H1 (cell line): ENCODE data around the gene AIF1L. TPM values are rescaled to one million over a fixed set of nuclear protein-coding genes. Genes with fewer than 3 reads are reported as not detected.

Source experiments
- ATF2 ChIP-seq: IDR thresholded peaks from 2 replicates; pipeline ENCODE4 v1.6.1; 2012; ENCODE audit warnings: low read length, inconsistent platforms
- BCL11A ChIP-seq, 2 experiments: IDR thresholded peaks; one replicate each; pipeline ENCODE4 v1.6.1; 2011; ENCODE audit warnings: low read depth in 2 of 2, low read length in 2 of 2, mild to moderate bottlenecking in 2 of 2
- BRCA1 ChIP-seq: IDR thresholded peaks from 2 replicates; pipeline ENCODE4 v1.6.1; 2012; ENCODE audit warnings: low read depth, low read length, improper control_type of control experiment
- CBX5 ChIP-seq: fragments of 300-800, 300-1000 bp; sonication (generic); IDR thresholded peaks from 2 replicates; pipeline ENCODE4 v1.7.1; 2016; ENCODE audit warnings: antibody characterized with exemption, low read length, low read depth
- CHD1 ChIP-seq: IDR thresholded peaks from 2 replicates; pipeline ENCODE4 v1.6.1; 2012; ENCODE audit warnings: low read depth, low read length, improper control_type of control experiment
- CREB1 ChIP-seq: IDR thresholded peaks from 2 replicates; pipeline ENCODE4 v1.6.1; 2012; ENCODE audit warnings: inconsistent platforms
- EP300 ChIP-seq, 2 experiments: IDR thresholded peaks; 1 replicate in 1 of 2; 2 replicates in 1 of 2; pipeline ENCODE4 v1.6.1; 2011 to 2012; ENCODE audit warnings: low read depth in 2 of 2, low read length in 2 of 2, mild to moderate bottlenecking in 2 of 2, borderline replicate concordance in 1 of 2, inconsistent platforms in 1 of 2, moderate library complexity in 1 of 2
- GTF2F1 ChIP-seq: IDR thresholded peaks from 2 replicates; pipeline ENCODE4 v1.6.1; 2012; ENCODE audit warnings: low read depth, low read length, improper control_type of control experiment, borderline replicate concordance
- HDAC2 ChIP-seq, 2 experiments: fragments of 300-600 bp in 1 of 2; sonication (generic) in 1 of 2; IDR thresholded peaks; 2 replicates each; pipeline ENCODE4 v1.6.1; 2011 to 2012; ENCODE audit warnings: low read depth in 2 of 2, low read length in 2 of 2, mild to moderate bottlenecking in 2 of 2, moderate library complexity in 2 of 2, borderline replicate concordance in 1 of 2, inconsistent platforms in 1 of 2
- KDM4A ChIP-seq: IDR thresholded peaks from one replicate; pipeline ENCODE4 v1.7.1; 2012; ENCODE audit warnings: low read depth, mild to moderate bottlenecking, moderate library complexity, low read length, inconsistent platforms; ENCODE audit not compliant: severe bottlenecking
- NRF1 ChIP-seq: IDR thresholded peaks from 2 replicates; pipeline ENCODE4 v1.6.1; 2011; ENCODE audit warnings: mild to moderate bottlenecking, low read depth, low read length, improper control_type of control experiment
- PHF8 ChIP-seq: fragments of 200-600 bp; sonication (generic); conservative IDR thresholded peaks from 2 replicates; pipeline ENCODE4 v1.7.1; 2012; ENCODE audit warnings: low read depth, mild to moderate bottlenecking, inconsistent platforms, low read length, moderate library complexity
- POLR2A ChIP-seq, 2 experiments: IDR thresholded peaks; 1 replicate in 1 of 2; 2 replicates in 1 of 2; pipeline ENCODE4 v1.6.1; 2011; ENCODE audit warnings: low read depth in 2 of 2, low read length in 2 of 2, mild to moderate bottlenecking in 2 of 2; ENCODE audit errors: control extremely low read depth in 1 of 2
- RXRA ChIP-seq: IDR thresholded peaks from 2 replicates; pipeline ENCODE4 v1.6.1; 2011; ENCODE audit warnings: low read depth, mild to moderate bottlenecking, low read length, moderate library complexity; ENCODE audit not compliant: insufficient read depth
- SP4 ChIP-seq: IDR thresholded peaks from 2 replicates; pipeline ENCODE4 v1.6.1; 2012; ENCODE audit warnings: low read length, inconsistent platforms
- SUZ12 ChIP-seq: fragments of 200-600 bp; sonication (generic); IDR thresholded peaks from 2 replicates; pipeline ENCODE4 v1.6.1; 2012; ENCODE audit warnings: mild to moderate bottlenecking, inconsistent platforms, low read length, moderate library complexity, mixed read lengths
- TAF1 ChIP-seq: IDR thresholded peaks from 2 replicates; pipeline ENCODE4 v1.6.1; 2011; ENCODE audit warnings: mild to moderate bottlenecking, low read depth, low read length
- TAF7 ChIP-seq: optimal IDR thresholded peaks from 2 replicates; pipeline ENCODE3; 2011; ENCODE audit warnings: low read depth, mild to moderate bottlenecking, inconsistent platforms, low read length, moderate library complexity, borderline replicate concordance
- TBP ChIP-seq: IDR thresholded peaks from 2 replicates; pipeline ENCODE4 v1.6.1; 2011; ENCODE audit warnings: low read depth, low read length, improper control_type of control experiment
- TCF12 ChIP-seq: IDR thresholded peaks from 2 replicates; pipeline ENCODE4 v1.6.1; 2011; ENCODE audit warnings: low read depth, mild to moderate bottlenecking, low read length
- YY1 ChIP-seq: IDR thresholded peaks from 2 replicates; pipeline ENCODE4 v1.6.1; 2011; ENCODE audit warnings: low read depth, mild to moderate bottlenecking, low read length
- polyA plus RNA-seq, 7 experiments: library from polyadenylated mRNA; depleted of rRNA in 3 of 7; stranded (reverse) in 5 of 7; unstranded in 2 of 7; fragments of >200 nt in 5 of 7; fragments of 200-250 nt in 2 of 7; gene quantifications; 1 replicate in 5 of 7; 2 replicates in 1 of 7; 4 replicates in 1 of 7; pipeline versions ENCODE4 v1.2.1 to v1.2.3, GENCODE V29; 2011 to 2013; ENCODE audit warnings: missing spikeins in 2 of 7, mixed read lengths in 2 of 7
- total RNA-seq: library from RNA; stranded (reverse); fragmentation: NEBNext Ultra II Directional; extraction: Animal tissue kit (Norgen Biotek cat#: 25700); gene quantifications from 2 replicates; pipeline ENCODE4 v1.2.1, GENCODE V29; 2021
- TF ChIP-seq, protein P1 (sequence below): IDR thresholded peaks from 2 replicates; pipeline ENCODE4 v1.6.1; 2011; ENCODE audit warnings: low read length, improper control_type of control experiment

Gene AIF1L
- total and polyA plus RNA-seq, 2 of the 8 experiments (the other 6 are each of a cell fraction or from before 2014, with no cell fraction given): 70.7 to 149 TPM

- TF ChIP-seq BCL11A (IDR thresholded peaks at IDR 0.05; ENCODE audit: low read depth in 2 of 2, low read length in 2 of 2) (no peak), CBX5 (no peak), TBP (peak; percentile 79), CHD1 (no peak), RXRA (no peak), PHF8 (peak; percentile 96), YY1 (no peak), CREB1 (peak; percentile 100), NRF1 (peak; percentile 91), TAF7 (peak; percentile 75), HDAC2 (IDR thresholded peaks at IDR 0.05; ENCODE audit: borderline replicate concordance in 1 of 2, low read depth in 2 of 2, low read length in 2 of 2) (peak; percentile 46 to 93; a peak in 2 of 4 replicates), TCF12 (no peak), EP300 (IDR thresholded peaks at IDR 0.05; ENCODE audit: borderline replicate concordance in 1 of 2, low read depth in 2 of 2, low read length in 2 of 2) (peak in 1 of 2 experiments; percentile 13; a peak in 1 of 3 replicates), KDM4A (peak; percentile 100), GTF2F1 (no peak), POLR2A (IDR thresholded peaks at IDR 0.05; ENCODE audit: control extremely low read depth in 1 of 2, low read depth in 2 of 2, low read length in 2 of 2) (peak; percentile 94 to 96), TAF1 (peak; percentile 86), BRCA1 (peak; percentile 69), SP4 (peak; percentile 84; the same call in 1 of the 2 replicates), ATF2 (0 out of 2 replicates have a peak, but pooled peaks have one; percentile 32), SUZ12 (no peak)
- TF ChIP-seq, protein P1, sequence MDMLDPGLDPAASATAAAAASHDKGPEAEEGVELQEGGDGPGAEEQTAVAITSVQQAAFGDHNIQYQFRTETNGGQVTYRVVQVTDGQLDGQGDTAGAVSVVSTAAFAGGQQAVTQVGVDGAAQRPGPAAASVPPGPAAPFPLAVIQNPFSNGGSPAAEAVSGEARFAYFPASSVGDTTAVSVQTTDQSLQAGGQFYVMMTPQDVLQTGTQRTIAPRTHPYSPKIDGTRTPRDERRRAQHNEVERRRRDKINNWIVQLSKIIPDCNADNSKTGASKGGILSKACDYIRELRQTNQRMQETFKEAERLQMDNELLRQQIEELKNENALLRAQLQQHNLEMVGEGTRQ: no peak
Observed at GRCh38 chr9:131125288-131126058, 29.1 kb downstream of the AIF1L start, which contains the start of gene NUP214 (continued).
